DMS53 (cell line): ENCODE data around the gene TARBP1.

Experiments
- DNase-seq: peaks from one replicate; lab custom pipeline; 2025; lab: John Stamatoyannopoulos, UW

TARBP1 gene

DNA sequence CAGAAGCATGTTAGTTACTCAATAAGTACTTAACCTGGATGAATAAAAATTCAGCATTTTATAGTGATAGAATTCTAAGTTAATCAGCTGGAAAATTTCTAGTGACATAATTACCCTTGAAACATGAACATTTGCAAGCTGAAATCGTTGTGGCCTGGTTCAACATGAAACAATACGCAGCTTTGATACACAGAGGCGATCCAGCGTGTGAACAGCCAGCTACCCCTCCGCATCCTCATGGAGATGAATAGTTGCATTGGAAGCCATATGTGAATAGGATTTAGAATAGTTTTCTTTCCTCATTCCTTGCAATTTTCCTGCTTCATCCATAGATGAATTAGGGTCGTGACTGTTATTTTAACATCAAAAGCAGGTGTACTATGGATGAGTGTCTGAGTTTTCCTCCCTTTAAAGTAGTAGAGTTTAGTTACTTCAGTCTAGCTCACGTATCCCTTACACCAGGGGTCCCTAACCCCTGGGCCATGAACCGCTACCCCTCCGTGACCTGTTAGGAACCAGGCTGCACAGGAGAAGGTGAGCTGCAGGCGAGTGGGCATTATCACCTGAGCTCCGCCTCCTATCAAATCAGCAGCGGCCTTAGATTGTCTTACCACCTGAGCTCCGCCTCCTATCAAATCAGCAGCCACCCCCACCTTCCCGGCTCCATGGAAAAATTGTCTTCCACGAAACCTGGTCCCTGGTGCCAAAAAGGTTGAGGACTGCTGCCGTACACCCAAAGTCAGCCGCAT, 6.2 kb upstream of the TARBP1 start:
- no peak for DNase-seq

DNA sequence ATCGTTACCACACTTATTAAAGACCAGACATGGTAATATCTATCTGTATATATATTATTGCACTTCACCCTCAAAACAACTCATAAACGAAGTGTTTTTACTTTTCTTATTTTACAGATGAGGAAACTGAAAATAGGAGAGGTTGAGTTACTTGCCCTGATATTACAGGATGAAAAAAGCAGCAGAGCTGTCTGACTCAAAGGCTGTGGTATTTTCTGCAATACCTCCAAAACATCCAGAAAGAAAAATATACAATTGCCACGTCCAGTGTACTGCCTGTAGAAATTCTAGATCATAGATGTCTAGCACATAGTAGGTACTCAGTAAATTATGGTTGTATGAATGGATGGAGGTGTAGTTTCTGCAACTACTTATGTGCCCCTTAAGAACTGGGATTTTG, 5.2 kb upstream of the TARBP1 start:
- DNase-seq, result no peak

DNA sequence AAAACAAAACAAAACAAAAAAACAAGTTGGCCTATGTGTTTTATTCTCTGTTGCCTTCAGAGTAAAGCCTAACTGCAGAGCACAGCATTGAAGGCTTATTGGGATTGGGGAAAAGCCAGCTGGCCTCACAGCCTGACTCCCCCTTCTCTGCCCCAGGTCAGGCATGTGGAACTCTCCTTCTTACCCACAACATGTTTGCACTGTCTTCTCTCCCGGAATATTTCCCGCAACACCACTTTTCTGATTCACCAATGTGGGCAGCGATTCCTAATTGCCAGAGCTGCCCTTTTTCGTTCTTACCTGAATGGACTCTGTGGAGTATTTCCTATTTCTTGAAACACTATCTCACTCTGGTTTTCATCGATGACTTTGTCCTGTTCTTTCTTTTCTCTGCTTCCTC, 2.8 kb upstream of the TARBP1 start:
- DNase-seq, result no peak

DNA sequence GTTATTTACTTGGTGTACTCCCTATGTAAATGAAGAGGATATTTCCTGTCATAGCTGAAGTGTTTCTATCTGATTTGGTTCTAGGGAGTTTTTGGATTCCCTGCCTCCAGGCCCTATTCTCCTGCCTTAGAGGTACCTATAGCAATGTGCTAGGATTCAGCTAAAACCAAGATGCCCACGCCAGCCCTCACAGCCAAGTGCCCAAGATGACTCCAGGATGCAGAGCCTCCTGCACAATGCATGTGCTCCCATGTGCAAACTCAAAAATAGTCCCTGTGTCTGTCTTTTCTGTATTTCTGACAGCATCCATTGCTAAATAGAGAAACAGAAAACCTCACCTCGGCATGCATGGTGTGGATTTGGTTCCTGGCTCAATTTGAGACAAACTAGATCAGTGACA, 887 bp upstream of the TARBP1 start:
- DNase-seq, result no peak

DNA sequence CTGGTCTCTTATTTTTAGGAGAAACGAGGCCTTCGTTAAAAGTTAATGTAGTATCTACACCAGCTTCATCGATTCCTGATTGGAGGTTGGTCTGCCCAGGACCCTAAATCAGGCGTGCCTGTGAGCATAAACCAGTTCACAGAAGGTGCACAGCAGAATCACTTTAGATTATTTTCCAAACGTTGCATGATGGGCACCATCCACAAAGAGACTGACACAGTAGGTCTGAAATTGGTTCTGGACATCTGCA, 256 bp upstream of the TARBP1 start:
- DNase-seq, result no peak

DNA sequence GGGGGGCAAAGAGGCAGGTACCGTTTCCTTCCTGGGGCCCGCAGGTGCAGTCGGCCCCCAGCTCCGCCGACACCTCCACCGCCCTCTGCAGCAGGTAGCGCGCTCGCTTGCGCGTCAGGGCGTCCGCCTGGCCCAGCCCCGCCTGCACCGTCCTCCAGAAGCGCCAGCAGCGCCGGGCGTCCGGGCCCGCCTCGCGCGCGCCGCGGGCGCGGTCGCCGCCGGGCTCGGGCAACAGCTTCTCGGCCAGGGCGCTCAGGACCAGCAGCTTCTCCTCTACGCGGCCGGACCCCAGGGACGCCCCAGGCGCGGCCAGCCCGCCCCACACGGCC, 863 bp downstream of the TARBP1 start:
- DNase-seq, result peak; percentile 88

DNA sequence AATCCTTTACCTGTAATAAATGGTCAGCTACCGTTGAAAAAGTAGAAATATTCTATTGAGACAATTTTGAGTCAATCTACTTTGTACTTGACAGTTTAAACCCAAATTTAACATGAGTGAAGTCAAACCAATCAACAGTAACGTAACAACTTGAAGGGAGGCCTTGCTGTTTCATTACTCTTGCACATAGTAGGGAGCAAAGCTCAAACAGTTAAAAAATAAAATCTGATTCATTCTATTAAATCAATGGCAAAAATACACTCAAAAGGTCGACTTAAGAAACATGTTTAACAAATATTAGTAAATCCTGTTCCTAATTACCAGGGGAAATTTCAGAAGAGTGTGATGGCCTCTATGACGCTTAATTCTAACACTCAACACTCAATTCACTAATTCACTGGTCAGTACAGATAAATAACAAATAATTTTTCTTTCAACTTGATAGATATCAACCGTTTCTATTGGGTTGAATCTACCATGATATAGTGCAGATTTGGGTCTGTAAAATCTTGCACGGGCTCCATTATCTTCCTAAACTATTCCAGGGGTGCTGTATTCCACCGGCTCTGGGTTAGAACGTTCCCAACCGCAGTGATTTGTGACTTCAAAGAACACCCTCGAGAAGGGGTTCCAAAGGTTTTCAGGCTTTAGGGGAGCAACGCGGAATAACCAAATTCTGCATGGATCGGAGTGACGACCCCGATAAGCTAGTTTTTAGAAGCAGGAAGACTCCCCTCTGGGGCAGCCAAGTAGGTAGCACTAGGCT, 1.4 kb downstream of the TARBP1 start:
- no peak for DNase-seq

DNA sequence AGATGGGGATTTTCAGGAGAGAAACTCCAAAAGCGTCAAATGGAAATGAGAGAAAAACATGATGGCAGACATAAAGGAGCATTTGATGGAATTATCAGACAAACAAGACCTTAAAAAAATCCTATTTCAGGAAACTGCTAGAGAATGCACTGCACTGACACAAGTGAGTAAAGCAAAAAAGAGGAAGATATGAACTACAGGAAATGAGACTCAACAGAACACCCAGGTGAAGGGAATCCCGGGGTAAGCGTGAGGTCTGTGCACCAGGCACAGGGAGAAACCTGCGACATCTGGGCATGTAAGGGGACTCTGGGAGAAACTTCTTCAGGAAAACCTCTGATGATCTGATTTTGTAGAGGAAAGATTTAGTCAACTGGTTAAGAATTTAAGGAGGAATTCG, 2.8 kb downstream of the TARBP1 start:
- DNase-seq, result no peak

DNA sequence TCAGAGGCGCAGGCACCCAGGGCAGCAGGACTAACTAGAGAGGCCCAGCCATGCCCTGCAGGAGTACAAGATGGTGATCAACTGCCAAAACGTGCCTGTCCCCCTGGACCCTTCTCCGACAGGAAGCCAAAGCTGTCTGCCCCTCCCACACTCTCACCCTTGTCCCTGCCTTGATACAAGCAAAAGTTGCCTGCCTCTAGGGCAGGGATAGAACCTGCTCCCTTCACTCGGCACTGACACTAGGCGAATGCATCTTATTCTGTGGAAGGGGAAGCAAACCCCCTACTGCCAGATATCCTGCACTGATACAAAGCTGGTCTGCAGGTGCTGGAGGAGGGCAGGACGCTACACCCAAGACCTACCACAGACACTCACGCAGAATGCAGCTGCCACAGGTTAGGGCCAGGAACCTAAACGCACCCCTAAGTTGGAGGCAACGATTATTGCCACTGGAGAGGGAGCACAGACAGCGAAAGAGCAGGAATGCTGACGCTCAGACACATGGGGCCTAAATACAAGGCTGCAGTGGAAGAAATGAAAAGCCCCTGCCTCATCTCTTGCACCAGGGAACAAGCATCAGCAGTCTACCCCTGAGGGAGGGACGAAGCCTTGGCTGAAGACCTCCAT, 3.7 kb downstream of the TARBP1 start:
- DNase-seq, result no peak

DNA sequence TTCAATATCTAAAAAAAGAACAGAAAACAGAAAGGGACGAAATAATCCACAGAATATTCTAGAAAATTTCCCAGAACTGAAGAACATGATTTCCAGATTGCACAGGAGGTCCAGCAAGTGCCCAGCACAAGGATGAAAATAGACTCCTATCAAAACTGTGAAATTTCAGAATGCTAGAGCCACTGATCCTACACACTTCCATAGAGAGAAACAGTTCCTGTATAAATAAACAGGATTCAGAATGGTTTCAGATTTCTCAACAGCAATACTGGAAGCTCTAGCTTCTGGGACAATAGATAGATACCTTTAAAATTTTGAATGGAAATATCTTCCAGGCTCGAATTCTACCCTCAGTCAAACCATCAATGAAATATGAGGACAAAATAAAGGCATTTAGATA, 4.6 kb downstream of the TARBP1 start:
- DNase-seq, result no peak

DNA sequence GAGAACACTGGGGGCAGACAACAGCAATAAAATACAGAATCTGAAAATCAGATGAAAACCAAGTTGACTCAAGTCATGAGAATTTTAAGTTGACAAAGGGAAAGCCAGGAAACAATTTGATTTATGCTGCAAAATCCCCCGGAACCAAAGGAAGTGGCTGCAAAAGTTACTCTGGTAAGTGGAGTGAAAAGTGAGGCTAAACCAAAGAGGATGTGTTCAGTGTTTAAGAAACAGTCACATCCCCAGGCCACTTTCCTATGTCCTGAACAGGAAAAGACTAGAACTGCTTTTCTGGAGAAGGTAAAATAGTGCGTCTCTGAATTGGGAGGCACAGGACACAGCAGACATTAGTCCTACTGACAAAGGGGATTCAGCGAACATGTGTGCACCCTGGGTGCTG, 5.9 kb downstream of the TARBP1 start:
- DNase-seq, result no peak

DNA sequence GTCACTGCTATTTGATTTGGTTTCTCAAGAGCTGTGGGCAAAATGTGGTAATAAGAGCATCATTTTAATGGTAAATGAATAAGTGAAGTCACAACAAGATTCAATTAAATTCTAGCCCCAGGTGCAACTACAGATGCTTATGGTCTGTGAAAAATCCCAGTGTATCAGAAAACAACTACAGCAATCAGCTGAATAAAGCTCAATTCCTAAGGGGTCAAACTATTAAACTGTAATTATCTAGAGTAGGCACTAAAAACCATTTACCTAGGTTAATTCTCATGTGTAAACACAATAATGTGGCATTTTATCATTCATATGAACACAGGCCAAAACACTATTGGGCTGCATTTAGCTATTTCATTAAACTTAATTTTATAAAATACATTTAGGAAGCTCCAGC, 9.6 kb downstream of the TARBP1 start:
- no peak for DNase-seq

DNA sequence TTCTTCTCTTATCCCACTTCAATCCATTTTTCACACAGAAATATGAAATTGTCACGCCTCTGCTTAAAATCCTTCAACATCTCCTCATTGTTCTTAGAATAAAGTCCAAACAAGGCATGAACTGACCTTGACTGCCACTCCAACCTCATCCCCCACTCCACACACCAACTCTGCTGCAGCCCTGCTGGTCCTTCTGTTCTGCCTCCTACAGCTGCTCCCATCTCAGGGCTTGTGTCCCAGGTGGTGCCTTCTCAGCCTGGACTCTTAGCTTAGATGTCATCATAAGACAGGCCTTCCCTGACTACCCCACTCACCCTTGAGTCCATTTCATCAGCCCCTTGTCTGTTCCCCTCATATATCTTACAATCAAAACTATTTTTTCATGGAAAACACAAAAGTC, 10.4 kb downstream of the TARBP1 start:
- peak; percentile 49 for DNase-seq

DNA sequence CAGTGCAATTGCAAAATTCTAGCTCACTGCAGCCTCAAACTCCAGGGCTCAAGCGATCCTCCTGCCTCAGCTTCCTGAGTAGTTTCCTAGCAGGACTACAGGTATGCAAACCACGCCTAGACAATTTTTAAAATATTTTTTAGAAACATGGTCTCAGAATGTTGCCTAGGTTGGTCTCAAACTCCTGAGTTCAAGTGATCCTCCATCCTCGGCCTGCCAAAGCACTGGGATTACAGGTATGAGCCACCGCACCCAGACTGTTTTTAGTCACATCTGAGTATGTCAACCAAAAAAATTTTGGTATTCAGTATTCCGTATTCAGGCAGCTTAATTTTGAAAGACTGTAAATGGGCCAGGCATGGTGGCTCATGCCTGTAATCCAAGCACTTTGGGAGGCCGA, 11.2 kb downstream of the TARBP1 start:
- DNase-seq, result no peak

DNA sequence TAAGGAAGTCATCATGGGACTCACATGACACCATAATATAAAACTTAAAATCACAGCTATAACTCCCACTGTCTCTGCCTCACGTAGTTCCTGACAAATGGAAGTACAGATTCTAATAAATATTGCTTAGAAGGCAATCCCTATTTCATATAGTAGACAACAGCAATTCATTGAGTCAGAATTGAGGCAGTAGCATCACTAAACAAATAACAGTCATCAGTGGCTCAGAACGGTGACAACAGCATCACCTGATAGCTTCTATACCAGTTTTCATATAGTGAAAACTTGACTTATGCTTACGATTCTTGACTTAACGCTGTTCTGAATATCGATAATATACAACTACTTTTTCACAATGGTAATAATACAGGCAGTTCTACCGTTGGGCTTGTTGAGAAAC, 12.0 kb downstream of the TARBP1 start:
- DNase-seq, result no peak

DNA sequence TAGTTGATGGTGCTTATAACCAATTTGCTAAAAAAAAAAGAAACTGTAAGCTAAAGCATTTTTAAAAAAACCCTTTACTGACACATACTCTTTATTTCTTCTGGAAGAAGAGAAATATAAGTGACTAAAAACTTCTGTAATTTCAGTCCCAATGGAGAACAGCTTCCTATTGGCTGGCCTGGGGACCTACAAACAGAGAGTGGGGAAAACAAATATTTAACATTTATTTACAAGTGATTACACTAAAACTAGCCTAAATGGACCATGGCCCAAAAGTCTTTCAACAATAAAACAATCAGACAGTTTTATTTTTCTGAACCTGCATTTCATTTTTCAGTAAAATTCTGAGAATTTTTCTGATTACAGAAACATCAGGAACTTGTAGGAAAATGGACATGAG, 15.2 kb downstream of the TARBP1 start:
- no peak for DNase-seq

DNA sequence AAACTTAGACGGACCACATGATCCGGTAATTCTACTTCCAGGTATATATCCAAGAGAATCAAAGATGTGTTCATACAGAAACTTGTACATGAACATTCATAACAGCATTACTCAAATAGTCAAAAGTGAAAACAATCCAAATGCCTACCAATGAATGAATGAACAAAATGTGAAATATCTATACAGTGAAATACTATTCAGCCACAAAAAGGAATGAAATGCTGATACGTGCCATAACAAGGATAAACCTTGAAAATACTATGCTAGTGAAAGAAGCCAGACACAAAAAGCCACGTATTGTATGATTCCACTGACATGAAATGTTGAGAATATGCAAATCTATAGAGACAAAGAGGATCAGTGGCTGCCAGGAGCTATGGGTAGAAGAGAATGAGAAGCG, 18.3 kb downstream of the TARBP1 start:
- DNase-seq, result no peak

DNA sequence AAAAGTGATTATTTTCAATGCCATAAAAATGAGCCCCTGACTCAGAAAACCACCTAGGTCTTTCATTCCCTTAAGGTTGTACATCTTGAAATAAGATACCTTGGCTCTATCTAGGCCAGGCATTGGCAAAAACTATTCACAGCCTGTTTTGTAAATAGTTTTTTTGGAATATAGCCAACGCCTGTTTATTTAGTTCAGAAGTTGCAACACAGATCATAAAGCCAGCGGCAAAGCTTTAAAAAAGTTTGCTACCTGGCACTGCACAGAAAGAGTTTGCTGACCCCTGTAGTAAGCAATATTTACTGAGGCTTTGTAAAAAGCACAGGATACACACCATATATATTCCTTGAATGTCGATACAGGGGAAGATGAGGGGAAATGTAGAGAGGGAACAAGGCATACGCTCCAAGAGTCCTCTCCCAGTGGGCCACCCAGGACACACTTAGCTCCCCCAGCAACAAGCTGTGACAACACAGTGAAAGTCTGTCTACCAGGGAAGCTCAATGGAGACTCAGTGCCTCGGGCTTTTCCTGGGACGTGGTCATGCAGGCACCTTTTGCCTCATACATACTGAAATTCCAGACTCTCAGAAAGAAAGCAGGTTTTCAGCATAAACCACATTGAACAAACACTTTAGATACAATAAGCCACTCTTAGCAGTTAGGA, 20.5 kb downstream of the TARBP1 start:
- no peak for DNase-seq

DNA sequence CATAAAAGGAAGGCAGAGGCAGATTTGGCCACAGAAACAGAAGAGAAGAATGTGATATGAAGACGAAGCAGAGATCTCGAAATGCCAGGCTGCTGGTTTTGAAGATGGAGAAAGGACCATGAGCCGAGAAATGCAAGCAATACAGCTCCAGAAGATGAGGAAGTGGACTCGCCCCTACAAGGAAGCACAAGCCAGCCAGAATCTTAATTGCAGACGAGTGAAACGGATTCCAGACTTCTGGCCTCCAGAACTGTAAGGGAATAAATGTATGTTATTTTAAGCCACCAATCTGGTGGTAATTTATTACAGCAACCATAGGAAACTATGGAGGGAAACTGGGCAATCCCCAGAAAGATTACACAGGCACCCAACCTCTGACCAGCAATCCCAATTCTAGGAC, 24.1 kb downstream of the TARBP1 start:
- no peak for DNase-seq

DNA sequence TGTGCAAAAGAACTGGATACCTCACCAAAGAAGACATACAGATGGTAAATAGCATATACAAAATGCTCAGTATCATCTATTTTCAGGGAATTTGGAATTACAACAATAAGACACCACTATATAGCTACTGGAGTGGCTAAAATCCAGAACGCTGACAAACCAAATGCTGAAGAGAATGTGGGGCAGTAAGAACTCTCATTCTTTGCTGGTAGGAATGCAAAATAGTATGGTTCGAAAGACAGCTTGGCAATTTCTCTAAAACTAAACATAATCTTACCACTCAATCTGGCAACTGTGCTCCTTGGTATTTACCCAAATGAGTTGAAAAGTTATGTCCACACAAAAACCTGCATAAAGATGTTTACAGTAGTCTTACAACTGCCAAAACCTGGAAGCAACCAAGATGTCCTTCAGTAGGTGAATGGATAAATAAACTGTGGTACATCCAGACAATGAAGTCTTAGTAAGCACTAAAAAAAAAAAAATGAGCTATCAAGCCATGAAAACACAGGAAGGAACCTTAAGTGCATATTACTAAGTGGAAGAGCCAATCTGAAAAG, 26.5 kb downstream of the TARBP1 start:
- no peak for DNase-seq

DNA sequence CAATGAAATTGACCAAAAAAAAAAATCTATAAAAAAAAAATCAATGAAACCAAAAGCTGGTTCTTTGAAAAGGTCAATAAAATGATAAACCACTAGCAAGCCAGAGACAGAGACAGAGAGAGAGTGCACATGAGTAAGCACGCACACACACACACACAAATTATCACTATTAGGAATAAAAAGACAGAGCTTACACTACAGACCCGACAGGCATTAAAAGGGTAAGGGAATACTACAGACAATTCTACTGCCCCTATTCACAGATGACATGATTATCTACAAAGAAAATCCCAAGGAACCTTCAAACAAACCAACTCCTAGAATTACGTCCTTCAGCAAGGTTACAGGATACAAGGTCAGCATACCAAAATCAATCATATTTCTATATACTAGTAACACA, 38.6 kb downstream of the TARBP1 start:
- no peak for DNase-seq

DNA sequence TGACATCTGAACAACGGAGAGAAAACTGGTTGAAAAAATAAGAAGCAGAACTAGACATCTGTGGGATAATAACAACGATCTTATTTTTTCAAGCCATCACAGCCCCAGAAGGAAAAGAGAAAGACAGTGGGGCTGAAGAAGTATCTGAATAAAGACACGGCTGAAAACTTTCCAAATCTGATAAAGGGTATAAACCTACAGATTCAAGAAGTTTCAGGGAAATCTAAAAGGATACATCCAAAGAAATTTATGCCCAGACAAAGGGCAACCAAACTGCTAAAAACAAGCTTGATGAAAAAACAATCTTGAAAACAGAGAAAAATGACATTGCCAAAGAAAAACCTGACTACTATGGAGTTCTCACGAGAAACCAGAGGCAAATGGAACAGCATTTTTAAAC, 40.4 kb downstream of the TARBP1 start:
- no peak for DNase-seq
